T-helper 2 cell treated with Interferon-gamma antibody and Interleukin-4, amounts not matched to agents 5 μg/mL and 100 μg/mL, for 36 hours (primary cell): ENCODE results near the gene NXT1.

Experiments used
- DNase-seq: peaks from one replicate; pipeline ENCODE4 v3.0.0; 2021; ENCODE audit warnings: low spot score
- H3K27ac Mint-ChIP-seq: one replicate; pipeline ENCODE4 v1.8.0; 2021; ENCODE audit warnings: mild to moderate bottlenecking, mixed read lengths
- H3K27me3 Mint-ChIP-seq: one replicate; pipeline ENCODE4 v1.8.0; 2021; ENCODE audit warnings: low read depth, mixed read lengths
- H3K36me3 Mint-ChIP-seq: one replicate; pipeline ENCODE4 v1.8.0; 2021; ENCODE audit warnings: low read depth, mixed read lengths
- H3K4me1 Mint-ChIP-seq: one replicate; pipeline ENCODE4 v1.8.0; 2021; ENCODE audit warnings: low read depth, mixed read lengths
- H3K4me3 Mint-ChIP-seq: one replicate; pipeline ENCODE4 v1.8.0; 2022; ENCODE audit warnings: mild to moderate bottlenecking, moderate library complexity, mixed read lengths
- H3K9me3 Mint-ChIP-seq: one replicate; pipeline ENCODE4 v1.8.0; 2021; ENCODE audit warnings: mixed read lengths

NXT1 gene

DNA sequence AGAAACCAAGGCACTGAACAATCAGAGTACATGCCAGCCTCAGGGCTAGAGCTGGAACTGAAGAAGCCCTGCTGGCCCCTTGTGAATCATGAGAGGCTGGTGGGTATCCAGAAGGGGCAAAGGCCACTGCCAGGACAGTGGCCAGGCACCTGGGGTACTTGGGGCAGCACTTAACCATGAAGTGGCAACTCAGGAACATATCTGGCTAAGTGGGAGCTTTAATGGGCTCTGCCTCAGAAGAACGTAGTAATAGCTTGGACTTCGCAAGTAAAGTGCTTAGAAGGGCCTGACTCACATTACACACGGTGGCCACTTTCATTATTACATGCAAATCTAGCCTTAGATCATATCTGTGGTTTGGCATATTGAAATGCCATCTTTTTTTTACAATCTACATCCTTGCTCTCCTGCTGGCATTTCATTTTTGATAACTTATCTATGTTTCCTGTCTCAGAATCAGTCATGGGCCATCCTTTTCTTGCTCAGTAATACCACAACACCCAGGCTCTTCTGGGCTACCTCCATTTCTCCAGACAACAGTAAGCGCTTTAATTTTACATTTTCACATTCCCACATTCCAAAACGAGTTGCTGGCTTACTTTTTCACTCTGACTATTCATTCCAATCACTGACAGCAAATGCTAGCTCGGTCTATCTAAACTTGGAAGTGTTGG lies 49.1 kb downstream of the NXT1 start:
- no peaks in the 10 kb centered on the region for H3K9me3 Mint-ChIP-seq
- H3K27ac Mint-ChIP-seq, result peak overlapping the region; percentile 52
- peaks cover 35% of the 10 kb centered on the region for H3K4me1 Mint-ChIP-seq
- peak overlapping the region; percentile 60 for H3K4me3 Mint-ChIP-seq
- peak; percentile 57 for DNase-seq
- peaks cover 36% of the 10 kb centered on the region for H3K36me3 Mint-ChIP-seq
- H3K27me3 Mint-ChIP-seq, result no peaks in the 10 kb centered on the region

DNA sequence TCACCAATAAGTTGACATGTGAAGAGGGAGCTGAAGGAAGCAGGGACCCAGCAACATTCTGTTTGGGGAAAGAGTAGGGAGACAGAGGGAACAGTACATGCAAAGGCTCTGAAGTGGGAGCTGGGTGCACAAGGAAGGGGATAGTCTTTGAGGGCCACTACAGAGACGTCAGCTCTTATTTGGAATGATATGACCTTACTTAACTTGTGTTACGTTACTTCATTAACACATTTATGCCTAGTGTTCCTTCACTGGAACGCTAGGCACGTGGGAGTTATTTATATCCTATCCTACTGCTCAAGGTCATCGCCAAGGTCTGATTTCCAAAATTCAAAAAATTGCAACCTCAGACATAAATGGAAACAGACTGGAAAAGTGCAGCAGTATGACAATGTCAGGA lies 50.5 kb downstream of the NXT1 start:
- peaks cover 31% of the 10 kb centered on the region for H3K36me3 Mint-ChIP-seq
- no peak overlapping the region for H3K27ac Mint-ChIP-seq
- H3K27me3 Mint-ChIP-seq, result no peaks in the 10 kb centered on the region
- H3K4me3 Mint-ChIP-seq, result no peak overlapping the region
- DNase-seq, result no peak
- H3K4me1 Mint-ChIP-seq, result peaks cover 35% of the 10 kb centered on the region
- H3K9me3 Mint-ChIP-seq, result no peaks in the 10 kb centered on the region

DNA sequence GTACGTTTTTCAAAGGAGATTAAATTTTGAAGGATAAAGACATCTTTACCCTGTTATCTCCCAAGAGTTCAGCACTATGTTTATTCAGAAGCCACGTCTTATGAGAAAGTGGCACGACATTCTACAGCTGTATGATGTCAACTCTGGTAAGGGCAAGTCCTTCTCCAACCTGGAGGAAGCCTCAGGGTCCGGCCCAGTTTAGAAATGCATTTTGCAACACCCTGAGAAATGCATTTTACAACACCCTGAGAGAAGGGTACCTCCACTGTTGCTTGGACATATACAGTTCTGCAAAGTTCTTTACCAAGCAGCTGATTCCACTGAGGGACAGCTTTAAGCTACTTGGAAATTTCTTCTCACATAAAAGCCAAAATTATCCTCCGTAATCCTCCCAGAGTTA lies 53.2 kb downstream of the NXT1 start:
- peaks cover 38% of the 10 kb centered on the region for H3K4me1 Mint-ChIP-seq
- no peak overlapping the region for H3K27ac Mint-ChIP-seq
- no peaks in the 10 kb centered on the region for H3K9me3 Mint-ChIP-seq
- peaks cover 21% of the 10 kb centered on the region for H3K36me3 Mint-ChIP-seq
- no peak for DNase-seq
- H3K4me3 Mint-ChIP-seq, result no peak overlapping the region
- H3K27me3 Mint-ChIP-seq, result no peaks in the 10 kb centered on the region

GRCh38 chr20:23404196-23404595 lies 53.6 kb downstream of the NXT1 start:
- Mint-ChIP-seq H3K27ac (no peak overlapping the region), H3K4me1 (peaks cover 34% of the 10 kb centered on the region)

More at GRCh38 chr20:23404196-23404595, 53.6 kb downstream of the NXT1 start:
- H3K9me3 Mint-ChIP-seq, result no peaks in the 10 kb centered on the region
- no peaks in the 10 kb centered on the region for H3K27me3 Mint-ChIP-seq
- no peak for DNase-seq
- H3K36me3 Mint-ChIP-seq, result peaks cover 20% of the 10 kb centered on the region
- H3K4me3 Mint-ChIP-seq, result no peak overlapping the region
